Naive B cell (primary cell): ENCODE data around the gene RCAN2. TPM values are rescaled to one million over a fixed set of nuclear protein-coding genes. Genes with fewer than 3 reads are reported as not detected.

Experiments
- ATAC-seq, 2 donors: fragments of 150-1000 bp; cut with Tn5 transposase; 2 replicates each; pipeline ENCODE4 v1.10.0; 2021; ENCODE audit warnings: low read depth in 2 of 2, mild to moderate bottlenecking in 2 of 2, moderate library complexity in 2 of 2
- DNase-seq: peaks from one replicate; pipeline ENCODE4 v3.0.0; 2022
- H3K27ac Mint-ChIP-seq, 6 donors: one replicate each; pipeline ENCODE4 v1.8.0; 2020 to 2022; ENCODE audit warnings: mild to moderate bottlenecking in 6 of 6, mixed read lengths in 6 of 6, moderate library complexity in 5 of 6, inconsistent platforms in 2 of 6
- H3K27me3 Mint-ChIP-seq, 3 donors: one replicate each; pipeline ENCODE4 v1.8.0; 2021 to 2022; ENCODE audit warnings: mixed read lengths in 3 of 3, mild to moderate bottlenecking in 1 of 3
- H3K36me3 Mint-ChIP-seq, 2 donors: one replicate each; pipeline ENCODE4 v1.8.0; 2020 to 2022; ENCODE audit warnings: mixed read lengths in 2 of 2, inconsistent platforms in 1 of 2, mild to moderate bottlenecking in 1 of 2
- H3K4me1 Mint-ChIP-seq, 3 donors: one replicate each; pipeline ENCODE4 v1.8.0; 2020 to 2022; ENCODE audit warnings: mixed read lengths in 3 of 3, inconsistent platforms in 1 of 3, mild to moderate bottlenecking in 1 of 3, moderate library complexity in 1 of 3
- H3K4me3 Mint-ChIP-seq, 8 donors: one replicate each; pipeline ENCODE4 v1.8.0; 2020 to 2022; ENCODE audit warnings: mild to moderate bottlenecking in 8 of 8, mixed read lengths in 8 of 8, moderate library complexity in 8 of 8, inconsistent platforms in 2 of 8
- H3K9me3 Mint-ChIP-seq, 7 donors: one replicate each; pipeline ENCODE4 v1.8.0; 2020 to 2022; ENCODE audit warnings: mixed read lengths in 7 of 7, mild to moderate bottlenecking in 5 of 7, inconsistent platforms in 2 of 7, moderate library complexity in 1 of 7
- polyA plus RNA-seq, 6 donors: library from polyadenylated mRNA; unstranded; fragments of 300-500 nt; fragmentation: Illumina TruSeq; gene quantifications; one replicate each; pipeline ENCODE4 v1.2.3, GENCODE V29; 2021; ENCODE audit warnings: low read depth in 6 of 6

Gene RCAN2
- polyA plus RNA-seq, 6 donors from 2014 or later: 0.20 TPM; not detected in 5

- Mint-ChIP-seq H3K4me1 (no peaks in the 10 kb centered on the region), H3K9me3 (peaks cover 0 to 5% (median 0%) of the 10 kb centered on the region in 7 donors), H3K4me3 (no peak overlapping the region)
Measured at GRCh38 chr6:46273911-46274310, 217.3 kb downstream of the RCAN2 start.

DNA sequence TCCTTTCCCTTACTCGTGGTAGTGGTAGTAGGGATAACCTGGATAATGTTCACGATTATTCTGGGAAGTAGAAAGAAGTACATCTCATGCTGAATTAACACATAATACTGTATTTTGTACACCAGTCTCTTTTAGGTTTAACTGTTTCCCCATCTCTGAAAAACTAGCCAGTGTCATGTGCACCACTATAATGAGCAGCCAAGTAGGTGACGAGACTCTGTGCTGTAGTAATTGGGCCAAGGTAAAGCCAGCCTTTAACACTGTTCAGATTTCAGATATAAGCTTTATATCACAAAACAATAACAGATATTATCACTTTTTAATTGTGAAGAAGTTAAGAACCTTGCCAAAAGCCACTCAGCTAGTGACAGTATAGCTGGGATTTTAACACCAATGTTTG is 219.5 kb downstream of the RCAN2 start:
- peaks cover 9 to 12% (median 10%) of the 10 kb centered on the region in 3 donors for H3K27me3 Mint-ChIP-seq
- no peak overlapping the region for H3K27ac Mint-ChIP-seq

More at GRCh38 chr6:46273911-46274310, 217.3 kb downstream of the RCAN2 start:
- H3K27ac Mint-ChIP-seq: no peak overlapping the region
- DNase-seq: no peak
- no peak for ATAC-seq
- H3K27me3 Mint-ChIP-seq: peaks cover 14 to 18% (median 18%) of the 10 kb centered on the region in 3 donors
- H3K36me3 Mint-ChIP-seq: no peaks in the 10 kb centered on the region

GRCh38 chr6:46271107-46271506 is 220.1 kb downstream of the RCAN2 start:
- Mint-ChIP-seq H3K9me3 (peaks cover 0 to 4% (median 0%) of the 10 kb centered on the region in 7 donors), H3K36me3 (no peaks in the 10 kb centered on the region), H3K4me1 (no peaks in the 10 kb centered on the region), H3K4me3 (no peak overlapping the region), H3K27ac (peak overlapping the region in 2 of 6 donors; percentile 51 to 55), H3K27me3 (peaks cover 9 to 10% (median 9%) of the 10 kb centered on the region in 3 donors)
- no peak for ATAC-seq
- DNase-seq: no peak

More for the DNA sequence above, 219.5 kb downstream of the RCAN2 start:
- no peaks in the 10 kb centered on the region for H3K4me1 Mint-ChIP-seq
- no peak overlapping the region for H3K4me3 Mint-ChIP-seq
- peaks cover 0 to 4% (median 0%) of the 10 kb centered on the region in 7 donors for H3K9me3 Mint-ChIP-seq
- ATAC-seq (no peak), DNase-seq (no peak)
- no peaks in the 10 kb centered on the region for H3K36me3 Mint-ChIP-seq

- Mint-ChIP-seq H3K9me3 (no peaks in the 10 kb centered on the region), H3K4me3 (no peak overlapping the region), H3K27ac (peak overlapping the region in 1 of 6 donors; percentile 13), H3K4me1 (no peaks in the 10 kb centered on the region), H3K36me3 (no peaks in the 10 kb centered on the region), H3K27me3 (peaks cover 5 to 10% (median 9%) of the 10 kb centered on the region in 3 donors)
- ATAC-seq: no peak
- DNase-seq: no peak
Measured at GRCh38 chr6:46270336-46270735, 220.9 kb downstream of the RCAN2 start.

GRCh38 chr6:46269447-46270229 is 221.6 kb downstream of the RCAN2 start:
- DNase-seq (no peak), ATAC-seq (no peak)
- Mint-ChIP-seq H3K4me1 (no peaks in the 10 kb centered on the region), H3K36me3 (no peaks in the 10 kb centered on the region), H3K9me3 (no peaks in the 10 kb centered on the region), H3K4me3 (peak overlapping the region in 1 of 8 donors; percentile 49), H3K27ac (peak overlapping the region in 2 of 6 donors; percentile 20 to 71), H3K27me3 (peaks cover 5 to 14% (median 9%) of the 10 kb centered on the region in 3 donors)

DNA sequence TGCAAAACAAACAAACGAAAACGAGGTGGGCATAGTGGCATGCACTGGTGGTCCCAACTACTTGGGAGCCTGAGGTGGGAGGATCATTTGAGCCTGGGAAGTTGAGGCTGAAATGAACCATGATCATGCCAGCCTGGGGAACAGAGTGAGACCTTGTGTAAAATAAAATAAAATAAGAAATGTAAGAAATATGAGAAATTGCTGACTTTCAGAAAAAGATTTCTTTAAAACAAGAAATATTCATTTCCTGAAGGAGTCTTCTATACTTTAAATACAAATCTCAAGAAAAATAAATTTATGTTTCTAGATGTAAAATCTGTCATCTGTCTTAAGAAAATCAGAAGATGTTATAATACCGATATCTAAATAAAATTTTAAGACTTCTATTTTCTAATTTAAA is 223.7 kb downstream of the RCAN2 start:
- H3K4me1 Mint-ChIP-seq: no peaks in the 10 kb centered on the region
- ATAC-seq (no peak), DNase-seq (no peak)
- H3K9me3 Mint-ChIP-seq: no peaks in the 10 kb centered on the region
- H3K27me3 Mint-ChIP-seq: peaks cover 0 to 16% (median 0%) of the 10 kb centered on the region in 3 donors
- no peaks in the 10 kb centered on the region for H3K36me3 Mint-ChIP-seq
- no peak overlapping the region for H3K4me3 Mint-ChIP-seq
- no peak overlapping the region for H3K27ac Mint-ChIP-seq

- Mint-ChIP-seq H3K27ac (no peak overlapping the region), H3K4me3 (no peak overlapping the region)
- no peak for ATAC-seq
Measured at GRCh38 chr6:46265373-46265772, 225.9 kb downstream of the RCAN2 start.

GRCh38 chr6:46263707-46264086 is 227.6 kb downstream of the RCAN2 start:
- ATAC-seq: no peak
- no peaks in the 10 kb centered on the region for H3K9me3 Mint-ChIP-seq
- no peaks in the 10 kb centered on the region for H3K36me3 Mint-ChIP-seq
- no peak overlapping the region for H3K27ac Mint-ChIP-seq
- no peak for DNase-seq
- H3K27me3 Mint-ChIP-seq: peaks cover 0 to 24% (median 6%) of the 10 kb centered on the region in 3 donors
- H3K4me1 Mint-ChIP-seq: no peaks in the 10 kb centered on the region
- H3K4me3 Mint-ChIP-seq: no peak overlapping the region

More at GRCh38 chr6:46265373-46265772, 225.9 kb downstream of the RCAN2 start:
- no peaks in the 10 kb centered on the region for H3K9me3 Mint-ChIP-seq
- no peaks in the 10 kb centered on the region for H3K36me3 Mint-ChIP-seq
- no peak for DNase-seq
- H3K27me3 Mint-ChIP-seq: peaks cover 0 to 24% (median 0%) of the 10 kb centered on the region in 3 donors
- no peaks in the 10 kb centered on the region for H3K4me1 Mint-ChIP-seq

GRCh38 chr6:46262928-46263706 is 228.1 kb downstream of the RCAN2 start:
- ATAC-seq: no peak
- H3K27ac Mint-ChIP-seq: no peak overlapping the region

DNA sequence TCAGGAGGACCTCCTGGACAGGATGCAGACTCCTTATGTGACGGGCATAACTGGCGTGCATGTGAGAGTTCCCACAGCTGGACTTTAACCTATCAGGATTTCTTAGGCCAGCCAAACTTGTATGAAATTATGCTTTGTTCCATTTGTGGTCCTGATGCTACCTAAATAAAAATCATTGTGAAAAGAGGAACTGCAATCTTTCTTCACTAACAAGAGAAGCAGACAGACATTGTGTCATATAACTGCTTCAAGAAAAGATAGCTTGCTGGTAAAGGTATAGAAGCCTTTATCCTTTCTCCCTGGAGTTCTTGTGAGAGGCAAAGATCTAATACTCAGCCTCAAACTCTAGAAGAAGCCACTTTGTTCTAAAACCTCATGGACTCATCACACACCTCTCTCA is 233.0 kb downstream of the RCAN2 start:
- ATAC-seq (no peak), DNase-seq (no peak)
- Mint-ChIP-seq H3K27me3 (peaks cover 0 to 14% (median 11%) of the 10 kb centered on the region in 3 donors), H3K9me3 (peaks cover 0 to 4% (median 0%) of the 10 kb centered on the region in 7 donors), H3K4me1 (no peaks in the 10 kb centered on the region), H3K4me3 (no peak overlapping the region), H3K27ac (no peak overlapping the region), H3K36me3 (no peaks in the 10 kb centered on the region)

More at GRCh38 chr6:46262928-46263706, 228.1 kb downstream of the RCAN2 start:
- Mint-ChIP-seq H3K36me3 (no peaks in the 10 kb centered on the region), H3K4me1 (no peaks in the 10 kb centered on the region), H3K4me3 (no peak overlapping the region), H3K9me3 (no peaks in the 10 kb centered on the region), H3K27me3 (peaks cover 0 to 24% (median 6%) of the 10 kb centered on the region in 3 donors)
- DNase-seq: no peak

- ATAC-seq (no peak), DNase-seq (no peak)
- no peak overlapping the region for H3K27ac Mint-ChIP-seq
- H3K36me3 Mint-ChIP-seq: no peaks in the 10 kb centered on the region
- H3K4me1 Mint-ChIP-seq: no peaks in the 10 kb centered on the region
- H3K27me3 Mint-ChIP-seq: peaks cover 0 to 15% (median 0%) of the 10 kb centered on the region in 3 donors
- H3K4me3 Mint-ChIP-seq: no peak overlapping the region
- H3K9me3 Mint-ChIP-seq: peaks cover 0 to 4% (median 0%) of the 10 kb centered on the region in 7 donors
Measured at GRCh38 chr6:46255528-46255927, 235.7 kb downstream of the RCAN2 start.

DNA sequence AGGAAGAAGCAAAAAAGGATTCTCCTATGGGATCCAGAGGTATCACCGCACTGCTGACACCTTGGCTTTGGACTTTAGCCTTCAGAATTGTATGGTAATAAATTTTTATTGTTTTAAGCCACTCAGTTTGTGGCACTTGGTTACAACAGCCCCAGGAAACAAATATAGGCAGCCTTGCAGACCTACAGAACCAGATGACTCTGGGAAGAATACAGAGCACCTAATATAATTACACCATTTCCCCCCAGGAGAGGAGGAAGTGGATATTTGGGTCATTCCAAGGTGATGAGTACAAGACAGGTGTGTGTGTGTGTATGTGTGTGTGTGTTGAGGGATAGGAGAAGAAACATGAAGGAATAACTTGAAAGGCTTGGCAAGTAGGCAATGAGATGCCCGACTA is 236.3 kb downstream of the RCAN2 start:
- H3K36me3 Mint-ChIP-seq: no peaks in the 10 kb centered on the region
- H3K27me3 Mint-ChIP-seq: peaks cover 0 to 15% (median 0%) of the 10 kb centered on the region in 3 donors
- H3K27ac Mint-ChIP-seq: no peak overlapping the region
- H3K4me1 Mint-ChIP-seq: no peaks in the 10 kb centered on the region
- no peak overlapping the region for H3K4me3 Mint-ChIP-seq
- H3K9me3 Mint-ChIP-seq: peaks cover 0 to 4% (median 0%) of the 10 kb centered on the region in 7 donors
- no peak for ATAC-seq
- no peak for DNase-seq

DNA sequence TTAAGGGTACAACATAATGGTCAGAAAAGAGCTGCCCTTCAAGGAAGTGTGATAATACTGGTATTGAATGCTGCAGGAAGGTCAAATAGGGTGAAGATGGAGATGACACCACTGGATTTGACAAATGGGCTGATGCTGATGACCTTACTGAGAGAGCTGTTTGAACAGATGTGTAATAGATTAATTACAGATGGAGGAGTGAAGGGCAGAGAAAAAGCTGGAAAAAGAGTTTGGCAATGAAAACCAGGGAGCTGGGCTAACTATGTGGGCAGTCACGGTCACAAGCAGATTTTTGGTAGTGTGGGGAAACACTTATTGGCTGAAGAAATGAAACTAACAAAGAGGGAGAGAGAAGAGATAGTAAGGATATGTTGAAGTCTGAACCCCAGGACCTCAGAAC is 236.9 kb downstream of the RCAN2 start:
- peaks cover 0 to 9% (median 0%) of the 10 kb centered on the region in 3 donors for H3K27me3 Mint-ChIP-seq
- H3K36me3 Mint-ChIP-seq: no peaks in the 10 kb centered on the region
- H3K9me3 Mint-ChIP-seq: peaks cover 0 to 4% (median 0%) of the 10 kb centered on the region in 7 donors

More for the DNA sequence above, 236.9 kb downstream of the RCAN2 start:
- Mint-ChIP-seq H3K4me1 (no peaks in the 10 kb centered on the region), H3K4me3 (no peak overlapping the region), H3K27ac (no peak overlapping the region)
- ATAC-seq (no peak), DNase-seq (no peak)
